ENCODE measurements around the gene KLKB1.

Gene KLKB1

DNA sequence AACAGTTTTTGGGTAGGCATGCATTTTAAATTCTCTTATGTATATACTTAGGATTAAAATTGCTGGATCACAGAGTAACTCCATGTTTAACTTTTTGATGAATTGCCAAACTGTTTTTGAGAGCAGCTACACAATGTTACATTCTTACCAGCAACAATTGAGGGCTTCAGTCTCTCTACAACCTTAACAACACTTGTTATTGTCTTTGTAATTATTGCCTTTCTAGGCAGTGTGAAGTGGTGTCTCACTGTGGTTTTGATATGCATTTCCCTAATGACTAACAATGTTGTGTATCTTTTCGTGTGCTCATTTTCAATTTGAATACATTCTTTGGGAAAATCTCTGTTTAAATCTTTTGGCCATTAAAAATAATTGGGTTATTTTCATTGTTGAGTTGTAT is 21.3 kb downstream of the KLKB1 start:
- Histone ChIP-seq H3K79me1 (ENCODE audit: low read length) (no peaks in the 10 kb centered on the region), H3K79me2 (ENCODE audit: control insufficient read depth, insufficient read depth, low read length, poor library complexity) (no peaks in the 10 kb centered on the region), H3K18ac (ENCODE audit: low read length) (no peak overlapping the region), H3K4me3 (ENCODE audit: low read depth, low read length) (no peak overlapping the region), H3K36me3 (ENCODE audit: control insufficient read depth in 1 of 2, insufficient read depth in 2 of 2, low read length in 2 of 2) (no peaks in the 10 kb centered on the region), H2BK120ac (ENCODE audit: insufficient read depth, low read length, poor library complexity) (no peak overlapping the region), H4K8ac (ENCODE audit: low read depth, low read length) (no peak overlapping the region), H4K12ac (ENCODE audit: low read depth, low read length) (no peak overlapping the region), H2BK12ac (ENCODE audit: low read length) (no peak overlapping the region), H3K4ac (ENCODE audit: low read depth, low read length) (no peak overlapping the region), H3K4me1 (ENCODE audit: control insufficient read depth in 1 of 2, insufficient read depth in 2 of 2, low read length in 2 of 2) (no peaks in the 10 kb centered on the region), H2AK5ac (ENCODE audit: low read length) (no peak overlapping the region), H4K91ac (ENCODE audit: low read depth, low read length) (no peak overlapping the region), H2BK5ac (ENCODE audit: low read depth, low read length, poor library complexity) (no peak overlapping the region), H3K9me3 (ENCODE audit: insufficient read depth, low read depth, low read length) (no peaks in the 10 kb centered on the region), H3K9ac (ENCODE audit: low read length) (no peak overlapping the region), H3K23ac (ENCODE audit: low read length) (no peak overlapping the region), H3K4me2 (ENCODE audit: low read length) (no peak overlapping the region), H2AFZ (ENCODE audit: insufficient read depth, low read length, poor library complexity) (no peak overlapping the region), H3K27ac (ENCODE audit: low read depth, low read length) (no peak overlapping the region), H3K27me3 (ENCODE audit: insufficient read depth, low read length) (no peaks in the 10 kb centered on the region), H3K14ac (ENCODE audit: low read length) (no peak overlapping the region)
- WGBS (ENCODE audit: extremely low coverage, insufficient coverage, insufficient read length) = no CpG with 5 or more reads among the region's 1 CpG
- no peak for DNase-seq

DNA sequence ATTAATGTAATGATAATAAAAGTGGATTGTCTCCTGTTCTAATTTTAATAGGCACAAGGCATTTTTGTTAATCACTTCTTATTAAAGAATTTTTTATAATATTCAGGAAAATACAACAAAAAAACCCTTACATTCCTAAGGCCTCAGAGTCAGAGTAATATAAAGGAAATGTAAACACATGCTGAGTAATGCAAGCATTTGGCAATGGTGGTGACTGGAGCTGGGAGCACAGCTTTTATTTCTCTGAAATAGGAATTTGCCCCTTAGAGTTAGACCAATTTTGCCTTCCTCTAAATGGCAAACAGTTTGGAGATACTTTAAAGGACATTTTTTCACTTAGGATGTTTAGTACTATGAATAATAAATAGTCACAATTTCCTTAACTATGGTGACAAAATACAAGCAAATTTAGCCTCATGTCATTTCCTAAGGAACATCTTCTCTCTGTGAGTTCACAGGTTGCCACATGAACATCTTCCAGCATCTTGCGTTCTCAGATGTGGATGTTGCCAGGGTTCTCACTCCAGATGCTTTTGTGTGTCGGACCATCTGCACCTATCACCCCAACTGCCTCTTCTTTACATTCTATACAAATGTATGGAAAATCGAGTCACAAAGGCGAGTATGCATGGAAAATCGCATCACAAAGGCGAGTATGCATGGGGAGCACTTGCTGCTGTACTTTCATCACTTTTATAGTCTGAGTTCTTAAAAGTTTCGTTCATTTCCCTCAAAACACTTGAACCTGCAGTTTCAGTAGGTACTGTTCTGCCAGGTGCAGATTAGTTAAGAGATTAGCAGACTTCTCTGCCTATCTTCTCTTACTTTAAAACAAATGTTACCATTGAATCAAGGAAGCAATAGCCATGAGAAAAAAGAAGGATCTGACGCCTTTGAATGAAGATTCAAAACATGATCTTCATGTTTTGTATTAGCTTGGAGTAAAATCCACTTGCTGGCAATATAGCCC is 22.8 kb downstream of the KLKB1 start:
- no peak overlapping the region for H3K14ac ChIP-seq (ENCODE audit: low read length)
- WGBS (ENCODE audit: extremely low coverage, insufficient coverage, insufficient read length) = no CpG with 5 or more reads among the region's 8 CpGs
- no peak overlapping the region for H3K9ac ChIP-seq (ENCODE audit: low read length)
- H3K4me3 ChIP-seq (ENCODE audit: low read depth, low read length) = no peak overlapping the region
- no peak overlapping the region for H3K27ac ChIP-seq (ENCODE audit: low read depth, low read length)
- H4K91ac ChIP-seq (ENCODE audit: low read depth, low read length) = no peak overlapping the region
- H3K18ac ChIP-seq (ENCODE audit: low read length) = no peak overlapping the region
- H3K79me1 ChIP-seq (ENCODE audit: low read length) = no peaks in the 10 kb centered on the region
- H3K36me3 ChIP-seq (ENCODE audit: control insufficient read depth in 1 of 2, insufficient read depth in 2 of 2, low read length in 2 of 2) = no peaks in the 10 kb centered on the region
- no peaks in the 10 kb centered on the region for H3K4me1 ChIP-seq (ENCODE audit: control insufficient read depth in 1 of 2, insufficient read depth in 2 of 2, low read length in 2 of 2)
- H3K27me3 ChIP-seq (ENCODE audit: insufficient read depth, low read length) = no peaks in the 10 kb centered on the region
- H2BK120ac ChIP-seq (ENCODE audit: insufficient read depth, low read length, poor library complexity) = no peak overlapping the region
- H2AFZ ChIP-seq (ENCODE audit: insufficient read depth, low read length, poor library complexity) = no peak overlapping the region
- no peak overlapping the region for H3K4ac ChIP-seq (ENCODE audit: low read depth, low read length)
- no peak overlapping the region for H2AK5ac ChIP-seq (ENCODE audit: low read length)
- H3K79me2 ChIP-seq (ENCODE audit: control insufficient read depth, insufficient read depth, low read length, poor library complexity) = no peaks in the 10 kb centered on the region
- H3K4me2 ChIP-seq (ENCODE audit: low read length) = no peak overlapping the region
- H4K12ac ChIP-seq (ENCODE audit: low read depth, low read length) = no peak overlapping the region
- H3K23ac ChIP-seq (ENCODE audit: low read length) = no peak overlapping the region
- H4K8ac ChIP-seq (ENCODE audit: low read depth, low read length) = no peak overlapping the region
- no peak overlapping the region for H2BK12ac ChIP-seq (ENCODE audit: low read length)
- no peak for DNase-seq
- H2BK5ac ChIP-seq (ENCODE audit: low read depth, low read length, poor library complexity) = no peak overlapping the region
- no peaks in the 10 kb centered on the region for H3K9me3 ChIP-seq (ENCODE audit: insufficient read depth, low read depth, low read length)

DNA sequence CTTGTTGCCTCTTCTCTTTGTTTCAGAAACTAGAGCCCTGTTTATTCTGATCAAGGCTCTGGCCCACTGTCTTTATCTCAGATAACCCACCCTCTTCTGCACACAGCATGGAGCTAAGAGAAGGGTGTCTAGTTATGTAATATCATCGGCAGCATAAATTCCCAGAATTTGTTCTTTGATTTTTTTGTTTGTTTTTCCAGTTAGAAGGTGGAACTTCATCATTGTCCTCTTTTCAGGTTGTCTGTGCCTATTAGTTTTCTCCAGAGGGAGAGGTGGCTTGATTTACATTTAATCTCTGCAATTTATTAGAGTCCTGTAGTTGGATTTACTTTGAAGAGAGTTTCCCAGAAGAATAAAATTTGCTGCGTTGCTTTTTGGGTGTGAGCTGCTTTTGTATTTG is 23.5 kb downstream of the KLKB1 start:
- Histone ChIP-seq H3K79me2 (ENCODE audit: control insufficient read depth, insufficient read depth, low read length, poor library complexity) (no peaks in the 10 kb centered on the region), H3K4me1 (ENCODE audit: control insufficient read depth in 1 of 2, insufficient read depth in 2 of 2, low read length in 2 of 2) (no peaks in the 10 kb centered on the region), H2AK5ac (ENCODE audit: low read length) (no peak overlapping the region), H3K9me3 (ENCODE audit: insufficient read depth, low read depth, low read length) (no peaks in the 10 kb centered on the region), H3K27me3 (ENCODE audit: insufficient read depth, low read length) (no peaks in the 10 kb centered on the region), H4K12ac (ENCODE audit: low read depth, low read length) (no peak overlapping the region), H4K8ac (ENCODE audit: low read depth, low read length) (no peak overlapping the region), H2BK120ac (ENCODE audit: insufficient read depth, low read length, poor library complexity) (no peak overlapping the region), H2BK5ac (ENCODE audit: low read depth, low read length, poor library complexity) (no peak overlapping the region), H3K27ac (ENCODE audit: low read depth, low read length) (no peak overlapping the region), H3K4ac (ENCODE audit: low read depth, low read length) (no peak overlapping the region), H3K36me3 (ENCODE audit: control insufficient read depth in 1 of 2, insufficient read depth in 2 of 2, low read length in 2 of 2) (no peaks in the 10 kb centered on the region), H2BK12ac (ENCODE audit: low read length) (no peak overlapping the region), H3K18ac (ENCODE audit: low read length) (no peak overlapping the region), H3K4me3 (ENCODE audit: low read depth, low read length) (no peak overlapping the region), H4K91ac (ENCODE audit: low read depth, low read length) (no peak overlapping the region), H3K14ac (ENCODE audit: low read length) (no peak overlapping the region), H3K23ac (ENCODE audit: low read length) (no peak overlapping the region), H3K79me1 (ENCODE audit: low read length) (no peaks in the 10 kb centered on the region), H3K9ac (ENCODE audit: low read length) (no peak overlapping the region), H3K4me2 (ENCODE audit: low read length) (no peak overlapping the region), H2AFZ (ENCODE audit: insufficient read depth, low read length, poor library complexity) (no peak overlapping the region)
- DNase-seq = no peak
- WGBS (ENCODE audit: extremely low coverage, insufficient coverage, insufficient read length) = no CpG with 5 or more reads among the region's 2 CpGs

DNA sequence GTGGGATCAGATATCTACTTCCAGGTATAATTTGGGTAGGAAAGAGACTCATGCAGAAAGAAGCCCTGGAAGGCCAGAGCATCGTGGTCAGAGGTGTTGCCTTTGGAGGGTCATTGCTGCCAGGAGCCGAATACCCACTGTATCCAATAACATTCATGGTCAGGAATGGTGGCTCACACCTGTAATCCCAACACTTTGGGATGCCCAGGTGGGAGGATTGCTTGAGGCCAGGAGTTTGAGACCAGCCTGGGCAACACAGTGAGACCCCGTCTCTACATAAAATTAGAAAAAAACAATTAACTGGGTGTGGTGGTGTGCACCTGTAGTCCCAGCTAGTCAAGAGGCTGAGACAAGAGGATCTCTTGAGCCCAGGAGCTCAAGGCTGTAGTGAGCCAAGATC is 27.8 kb downstream of the KLKB1 start:
- Histone ChIP-seq H3K14ac (ENCODE audit: low read length) (no peak overlapping the region), H2AFZ (ENCODE audit: insufficient read depth, low read length, poor library complexity) (no peak overlapping the region), H3K79me2 (ENCODE audit: control insufficient read depth, insufficient read depth, low read length, poor library complexity) (no peaks in the 10 kb centered on the region), H3K9me3 (ENCODE audit: insufficient read depth, low read depth, low read length) (peaks cover 1% of the 10 kb centered on the region), H2BK12ac (ENCODE audit: low read length) (no peak overlapping the region), H4K8ac (ENCODE audit: low read depth, low read length) (no peak overlapping the region), H2BK120ac (ENCODE audit: insufficient read depth, low read length, poor library complexity) (no peak overlapping the region), H4K12ac (ENCODE audit: low read depth, low read length) (no peak overlapping the region), H3K23ac (ENCODE audit: low read length) (no peak overlapping the region), H2AK5ac (ENCODE audit: low read length) (no peak overlapping the region), H3K4me1 (ENCODE audit: control insufficient read depth in 1 of 2, insufficient read depth in 2 of 2, low read length in 2 of 2) (no peaks in the 10 kb centered on the region), H3K4ac (ENCODE audit: low read depth, low read length) (no peak overlapping the region), H3K4me3 (ENCODE audit: low read depth, low read length) (no peak overlapping the region), H3K27me3 (ENCODE audit: insufficient read depth, low read length) (no peaks in the 10 kb centered on the region), H3K27ac (ENCODE audit: low read depth, low read length) (no peak overlapping the region), H3K4me2 (ENCODE audit: low read length) (no peak overlapping the region), H2BK5ac (ENCODE audit: low read depth, low read length, poor library complexity) (no peak overlapping the region), H3K36me3 (ENCODE audit: control insufficient read depth in 1 of 2, insufficient read depth in 2 of 2, low read length in 2 of 2) (no peaks in the 10 kb centered on the region), H4K91ac (ENCODE audit: low read depth, low read length) (no peak overlapping the region), H3K18ac (ENCODE audit: low read length) (no peak overlapping the region), H3K79me1 (ENCODE audit: low read length) (no peaks in the 10 kb centered on the region), H3K9ac (ENCODE audit: low read length) (no peak overlapping the region)
- no peak for DNase-seq
- no CpG with 5 or more reads among the region's 3 CpGs for WGBS (ENCODE audit: extremely low coverage, insufficient coverage, insufficient read length)

All from trophoblast cell (in vitro differentiated cells and primary cell).